Keratinocyte (primary cell): Measurements from ENCODE around the gene GOLGA5.

ENCODE experiments used
- CTCF ChIP-seq, 3 experiments: IDR thresholded peaks in 1 of 3; conservative IDR thresholded peaks in 1 of 3; optimal IDR thresholded peaks in 1 of 3; 2 replicates in 2 of 3; 3 replicates in 1 of 3; pipeline versions ENCODE3 to v1.5.1; 2011; ENCODE audit warnings: low read length in 3 of 3, mild to moderate bottlenecking in 3 of 3, moderate library complexity in 2 of 3, control low read depth in 1 of 3, inconsistent platforms in 1 of 3; ENCODE audit not compliant: insufficient read depth in 2 of 3; ENCODE audit errors: extremely low read depth in 1 of 3
- EZH2 ChIP-seq: IDR thresholded peaks from one replicate; pipeline ENCODE4 v1.6.1; 2012; ENCODE audit warnings: inconsistent platforms, mild to moderate bottlenecking, low read length, moderate library complexity

GRCh38 chr14:92794547-92794941 is 439 bp downstream of the GOLGA5 start:
- TF ChIP-seq CTCF (optimal IDR thresholded peaks at IDR 0.05 in 1 of 3, IDR thresholded peaks at IDR 0.05 in 1 of 3, conservative IDR thresholded peaks at IDR 0.05 in 1 of 3; ENCODE audit: extremely low read depth in 1 of 3, insufficient read depth in 2 of 3, low read length in 3 of 3) (no peak), EZH2 (no peak)
